Measurements from ENCODE around the gene BEX3.

DNA sequence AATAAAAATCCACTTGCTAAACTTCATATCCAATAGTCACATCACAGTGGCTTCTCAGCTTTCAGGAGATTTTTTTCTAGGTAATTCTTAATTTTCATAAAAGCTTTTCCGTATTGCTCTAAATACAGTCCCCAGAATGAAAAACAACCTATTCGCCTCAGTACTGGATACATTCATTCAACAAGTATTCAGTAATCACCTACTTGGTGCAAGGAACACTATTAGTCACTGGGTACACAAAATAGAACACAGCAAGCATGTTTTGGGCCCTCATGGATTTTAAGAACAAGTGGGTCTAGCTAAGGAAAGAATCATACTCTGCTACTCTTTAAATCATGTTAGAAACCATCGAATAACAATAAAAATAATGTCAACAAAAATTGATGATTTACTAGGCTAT is 2.8 kb upstream of the BEX3 start:
- TF ChIP-seq, protein P1, sequence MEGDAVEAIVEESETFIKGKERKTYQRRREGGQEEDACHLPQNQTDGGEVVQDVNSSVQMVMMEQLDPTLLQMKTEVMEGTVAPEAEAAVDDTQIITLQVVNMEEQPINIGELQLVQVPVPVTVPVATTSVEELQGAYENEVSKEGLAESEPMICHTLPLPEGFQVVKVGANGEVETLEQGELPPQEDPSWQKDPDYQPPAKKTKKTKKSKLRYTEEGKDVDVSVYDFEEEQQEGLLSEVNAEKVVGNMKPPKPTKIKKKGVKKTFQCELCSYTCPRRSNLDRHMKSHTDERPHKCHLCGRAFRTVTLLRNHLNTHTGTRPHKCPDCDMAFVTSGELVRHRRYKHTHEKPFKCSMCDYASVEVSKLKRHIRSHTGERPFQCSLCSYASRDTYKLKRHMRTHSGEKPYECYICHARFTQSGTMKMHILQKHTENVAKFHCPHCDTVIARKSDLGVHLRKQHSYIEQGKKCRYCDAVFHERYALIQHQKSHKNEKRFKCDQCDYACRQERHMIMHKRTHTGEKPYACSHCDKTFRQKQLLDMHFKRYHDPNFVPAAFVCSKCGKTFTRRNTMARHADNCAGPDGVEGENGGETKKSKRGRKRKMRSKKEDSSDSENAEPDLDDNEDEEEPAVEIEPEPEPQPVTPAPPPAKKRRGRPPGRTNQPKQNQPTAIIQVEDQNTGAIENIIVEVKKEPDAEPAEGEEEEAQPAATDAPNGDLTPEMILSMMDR (IDR thresholded peaks at IDR 0.05): no peak
- TF ChIP-seq EP300 (IDR thresholded peaks at IDR 0.05) (no peak), POLR2A (IDR thresholded peaks at IDR 0.05) (no peak)
